Measurements from ENCODE around the gene PRSS1.

- TF ChIP-seq, protein P1, sequence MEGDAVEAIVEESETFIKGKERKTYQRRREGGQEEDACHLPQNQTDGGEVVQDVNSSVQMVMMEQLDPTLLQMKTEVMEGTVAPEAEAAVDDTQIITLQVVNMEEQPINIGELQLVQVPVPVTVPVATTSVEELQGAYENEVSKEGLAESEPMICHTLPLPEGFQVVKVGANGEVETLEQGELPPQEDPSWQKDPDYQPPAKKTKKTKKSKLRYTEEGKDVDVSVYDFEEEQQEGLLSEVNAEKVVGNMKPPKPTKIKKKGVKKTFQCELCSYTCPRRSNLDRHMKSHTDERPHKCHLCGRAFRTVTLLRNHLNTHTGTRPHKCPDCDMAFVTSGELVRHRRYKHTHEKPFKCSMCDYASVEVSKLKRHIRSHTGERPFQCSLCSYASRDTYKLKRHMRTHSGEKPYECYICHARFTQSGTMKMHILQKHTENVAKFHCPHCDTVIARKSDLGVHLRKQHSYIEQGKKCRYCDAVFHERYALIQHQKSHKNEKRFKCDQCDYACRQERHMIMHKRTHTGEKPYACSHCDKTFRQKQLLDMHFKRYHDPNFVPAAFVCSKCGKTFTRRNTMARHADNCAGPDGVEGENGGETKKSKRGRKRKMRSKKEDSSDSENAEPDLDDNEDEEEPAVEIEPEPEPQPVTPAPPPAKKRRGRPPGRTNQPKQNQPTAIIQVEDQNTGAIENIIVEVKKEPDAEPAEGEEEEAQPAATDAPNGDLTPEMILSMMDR (IDR thresholded peaks at IDR 0.05; ENCODE audit: extremely low read depth in 1 of 2, insufficient read depth in 1 of 2, low read depth in 1 of 2, low read length in 2 of 2) = no peak
- TF ChIP-seq EZH2 (IDR thresholded peaks at IDR 0.05; ENCODE audit: borderline replicate concordance, low read depth, low read length, severe bottlenecking) (no peak), POLR2A (IDR thresholded peaks at IDR 0.05; ENCODE audit: low read depth, low read length) (no peak), JUN (IDR thresholded peaks at IDR 0.05; ENCODE audit: borderline replicate concordance, insufficient read depth, insufficient read length, low read depth) (no peak), MAX (IDR thresholded peaks at IDR 0.05; ENCODE audit: insufficient read depth, insufficient read length) (no peak), POLR2AphosphoS5 (IDR thresholded peaks at IDR 0.05; ENCODE audit: insufficient read depth, low read depth, low read length) (no peak), MYC (IDR thresholded peaks at IDR 0.05; ENCODE audit: low read depth, low read length) (no peak)
These were observed 41.3 kb downstream of the PRSS1 start for GRCh38 chr7:142790555-142790954.

Data from endothelial cell of umbilical vein (primary cell).